GM18526 (cell line): ENCODE measurements around the gene SERPINB3.
"Not testable (repeated sequence)": the region's sequence is repeated elsewhere in the genome, so short reads cannot be mapped to it uniquely, and the experiment has no call there.

Experiments used
- POLR2A ChIP-seq: IDR thresholded peaks from 3 replicates; pipeline ENCODE4 v1.6.1; 2011; ENCODE audit not compliant: insufficient read length; ENCODE audit errors: extremely low read depth

The SERPINB3 gene

GRCh38 chr18:63676526-63677323 lies 15.0 kb upstream of the SERPINB3 start:
- TF ChIP-seq POLR2A: no peak

- TF ChIP-seq POLR2A: no peak
Observed at GRCh38 chr18:63664571-63664970, 2.9 kb upstream of the SERPINB3 start.

DNA sequence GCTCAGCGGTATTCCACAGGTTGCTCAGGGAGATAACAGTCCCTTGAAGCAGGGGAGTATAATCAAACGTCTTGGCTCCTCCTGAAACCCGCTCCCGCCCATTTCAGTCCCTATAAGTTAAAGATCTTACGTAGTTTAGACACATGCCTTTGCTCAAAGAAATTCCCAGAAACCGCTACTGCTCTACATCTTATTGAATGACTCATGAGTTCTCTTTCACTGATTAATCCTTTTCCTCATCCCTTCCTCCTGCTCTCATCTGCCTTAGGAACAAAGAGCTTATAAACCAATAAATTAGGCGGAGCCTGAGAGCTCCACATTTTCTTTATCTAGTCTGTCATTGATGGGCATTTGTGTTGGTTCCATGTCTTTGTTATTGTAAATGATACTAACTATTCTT lies 13.5 kb downstream of the SERPINB3 start:
- TF ChIP-seq POLR2A: no peak

DNA sequence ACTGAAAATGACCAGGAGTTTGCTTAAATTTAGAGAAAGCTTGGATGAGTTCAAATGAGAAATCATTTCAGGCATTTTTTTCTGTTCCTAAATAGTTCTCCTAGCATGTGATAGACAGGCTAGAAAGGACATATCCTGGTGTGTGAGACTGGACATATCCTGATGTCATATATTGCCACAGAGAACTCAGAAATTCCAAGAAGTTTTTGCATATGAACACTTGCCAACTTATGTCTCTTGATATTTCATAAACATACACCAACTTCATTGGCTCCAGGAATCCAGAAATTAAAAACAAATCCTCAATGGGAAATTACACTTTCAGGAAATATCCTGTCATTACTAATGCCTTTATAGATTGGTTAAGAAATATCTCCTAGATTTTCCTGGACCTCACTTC lies 14.8 kb downstream of the SERPINB3 start:
- no peak for TF ChIP-seq POLR2A

DNA sequence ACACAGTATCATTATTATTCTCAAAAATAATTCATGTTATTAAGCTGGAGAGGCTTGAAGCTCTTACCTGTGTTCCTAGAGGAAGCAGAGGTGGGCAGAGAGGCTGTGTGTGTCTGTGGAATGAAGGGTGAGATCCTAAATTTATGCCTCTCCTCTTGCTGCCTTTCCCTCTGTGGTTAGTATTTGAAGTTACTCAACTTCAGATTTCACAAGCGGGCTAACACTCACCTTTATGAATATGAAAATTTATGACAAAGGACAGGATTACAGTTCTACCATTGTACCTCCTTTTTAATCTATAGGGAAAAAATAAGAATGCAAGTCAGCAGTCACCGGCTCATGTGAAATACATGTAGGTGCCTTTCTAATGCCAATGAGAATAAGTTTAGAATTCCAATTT lies 17.6 kb downstream of the SERPINB3 start, which contains the start of gene SERPINB4:
SERPINB4 (minus strand) TSS at position 115 of the 400 bp plus-strand sequence. CDS start 679 bp downstream, outside the sequence.
- TF ChIP-seq POLR2A: not testable (repeated sequence)

DNA sequence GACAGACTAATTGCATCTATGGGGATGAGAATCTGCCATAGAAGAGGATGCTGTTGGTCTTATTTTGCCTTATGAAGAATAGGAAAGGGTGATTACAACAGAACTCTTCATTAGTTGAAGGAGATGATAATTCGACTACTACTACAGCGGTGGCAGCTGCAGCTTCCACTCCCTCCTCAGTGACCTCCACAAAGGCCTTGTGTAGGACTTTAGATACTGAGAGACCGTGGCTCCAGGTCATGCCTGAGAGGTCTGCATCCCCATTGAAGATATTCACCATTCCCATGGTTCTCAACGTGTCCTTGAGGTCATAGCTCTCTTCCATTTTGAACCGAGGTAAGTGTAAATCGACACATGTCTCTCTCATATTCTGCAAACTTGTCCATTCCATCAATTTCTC lies 24.0 kb downstream of the SERPINB3 start:
- TF ChIP-seq POLR2A: no peak

DNA sequence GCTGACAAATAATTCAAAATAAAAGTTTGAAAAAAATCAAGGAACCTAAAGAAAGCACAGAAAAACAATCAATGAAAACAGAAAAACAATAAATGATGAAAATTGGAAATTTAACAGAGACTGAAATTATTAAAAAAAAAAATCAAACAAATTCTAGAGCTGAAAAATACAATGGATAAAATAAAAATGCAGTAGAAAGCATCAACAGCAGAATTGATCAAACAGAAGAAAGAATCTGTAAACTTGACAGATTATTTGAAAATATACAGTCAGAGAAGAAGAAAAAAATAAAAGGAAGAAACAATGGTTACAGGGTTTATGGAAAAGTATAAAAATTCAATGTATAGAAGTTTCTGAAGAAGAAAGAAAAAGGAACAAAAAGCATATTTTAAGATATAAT lies 33.9 kb downstream of the SERPINB3 start:
- TF ChIP-seq POLR2A: no peak

DNA sequence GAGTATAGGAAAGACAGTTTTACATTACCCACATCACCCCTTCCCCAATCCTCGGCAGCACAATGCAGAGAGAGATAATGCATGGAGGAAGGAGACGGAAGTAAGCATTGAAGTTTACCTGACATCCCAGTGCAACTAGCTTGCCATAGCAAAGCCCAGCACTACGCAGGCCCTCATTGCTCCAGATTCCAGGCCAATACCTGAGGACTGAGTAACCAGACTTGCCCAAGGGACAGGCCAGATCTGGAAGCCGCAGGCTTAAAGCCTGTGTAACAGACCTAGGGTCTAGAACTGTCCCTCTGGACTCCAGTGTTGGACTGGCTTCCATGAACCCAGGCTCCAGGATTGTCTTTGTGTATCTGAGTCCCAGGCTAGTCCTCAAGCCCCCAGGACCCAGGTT lies 35.3 kb downstream of the SERPINB3 start:
- TF ChIP-seq POLR2A: no peak

GRCh38 chr18:63624863-63625262 lies 36.8 kb downstream of the SERPINB3 start:
- no peak for TF ChIP-seq POLR2A

DNA sequence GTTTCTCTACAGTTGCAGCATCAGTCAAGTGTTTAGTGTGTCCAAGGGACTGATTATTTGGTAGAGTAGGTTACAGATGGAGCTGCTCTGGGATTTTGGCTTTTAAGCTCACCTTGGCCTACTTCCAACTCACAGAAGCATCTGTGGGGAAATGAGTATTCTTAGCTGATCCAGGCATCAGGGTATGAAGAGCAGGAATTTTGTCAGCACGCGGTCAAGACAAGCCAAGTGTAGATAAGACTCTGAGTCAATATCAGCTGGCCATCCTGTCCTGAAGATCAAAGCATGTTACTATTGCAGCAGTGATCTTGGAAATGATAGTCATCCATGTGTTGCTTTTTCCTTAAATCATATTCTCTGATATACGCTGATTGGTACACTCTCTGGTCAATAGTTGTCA lies 42.0 kb downstream of the SERPINB3 start:
- TF ChIP-seq POLR2A: no peak

- no peak for TF ChIP-seq POLR2A
Observed at GRCh38 chr18:63617915-63618234, 43.8 kb downstream of the SERPINB3 start.

DNA sequence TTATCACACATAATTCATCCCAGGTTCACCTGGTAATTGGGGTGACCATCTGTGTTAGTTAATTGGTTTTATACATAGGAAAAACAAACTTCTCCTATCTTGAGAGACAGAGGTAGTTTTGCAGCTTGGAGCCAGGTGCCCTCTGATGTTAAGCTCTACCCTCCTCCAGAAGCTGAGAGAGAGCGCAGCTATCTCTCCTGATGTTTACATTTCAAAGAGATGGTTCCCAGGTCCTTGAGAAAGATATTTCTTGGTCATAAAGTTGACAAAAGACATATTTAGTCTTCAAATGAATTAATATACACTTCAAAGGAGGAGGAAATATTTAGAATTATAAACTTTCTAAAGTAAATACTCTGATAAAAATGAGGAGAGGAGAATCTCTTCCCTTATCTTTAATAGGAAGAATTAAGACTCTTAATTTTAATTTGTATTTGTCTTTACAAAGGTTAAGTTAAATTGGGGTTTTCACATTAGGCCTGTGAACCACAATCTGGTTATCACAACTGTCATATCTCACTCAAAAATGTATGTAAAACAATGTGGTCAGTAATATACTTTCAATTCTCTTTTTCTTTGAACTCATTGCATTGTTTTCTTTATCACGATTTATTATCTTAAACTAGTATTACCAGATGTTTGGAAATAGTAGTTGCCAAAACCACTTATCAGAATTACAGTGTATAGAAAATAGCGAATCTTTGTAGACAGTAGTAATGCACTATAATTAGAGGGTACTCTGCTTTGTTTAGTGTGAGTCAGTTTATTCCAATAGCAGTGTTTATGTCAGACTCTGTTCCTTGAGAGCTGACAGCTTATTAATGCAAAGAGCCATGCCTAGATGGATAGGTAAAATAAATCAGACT lies 44.4 kb downstream of the SERPINB3 start:
- TF ChIP-seq POLR2A: no peak

DNA sequence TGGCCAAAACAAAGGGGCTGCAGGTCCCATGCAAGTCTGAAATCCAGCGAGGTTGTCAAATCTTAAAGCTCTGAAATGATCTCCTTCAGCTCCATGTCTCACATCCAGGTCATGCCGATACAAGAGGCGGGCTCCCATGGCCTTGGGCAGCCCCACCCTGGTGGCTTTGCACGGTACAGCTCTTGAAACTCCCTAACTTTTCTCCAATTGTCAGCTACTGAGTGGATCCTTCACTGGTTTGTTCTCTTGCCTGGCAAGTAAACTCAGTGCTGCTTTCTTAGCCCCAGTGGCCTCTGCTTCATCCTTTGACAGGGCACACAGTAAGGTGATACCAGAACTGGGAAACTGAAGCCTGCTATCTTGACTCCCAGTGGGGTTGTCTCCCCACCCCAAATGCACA lies 48.3 kb downstream of the SERPINB3 start:
- TF ChIP-seq POLR2A: no peak

- TF ChIP-seq POLR2A: no peak
Observed at GRCh38 chr18:63606526-63606925, 55.2 kb downstream of the SERPINB3 start.
